GM18870 (cell line): ENCODE results near the gene ASS1.

Source experiments
- ATAC-seq: cut with Tn5 transposase; IDR thresholded peaks from one replicate; pipeline ENCODE4 v1.9.1; 2021; ENCODE audit warnings: moderate library complexity; ENCODE audit not compliant: unreplicated experiment

ASS1 gene

GRCh38 chr9:130451509-130452388, 7.0 kb downstream of the ASS1 start:
- no peak for ATAC-seq

DNA sequence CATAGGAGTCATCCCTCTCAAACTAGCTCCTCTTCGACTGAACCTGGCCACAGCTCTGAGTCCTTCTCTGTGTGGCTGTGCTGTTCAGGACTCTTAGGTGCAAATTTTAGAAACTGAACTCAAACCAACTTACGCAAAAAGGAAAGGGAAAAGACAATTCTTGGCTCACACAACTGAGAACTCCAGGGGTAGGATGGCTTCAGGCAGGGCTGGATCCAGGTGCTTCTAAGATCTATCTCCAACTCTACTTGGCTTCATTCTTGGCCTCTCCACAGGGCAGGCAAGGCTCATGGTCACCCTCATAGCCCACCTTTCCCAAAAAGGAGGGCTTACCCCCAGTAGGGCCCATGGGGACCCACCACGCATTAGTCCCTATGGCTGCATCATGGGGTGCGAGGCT, 8.1 kb downstream of the ASS1 start:
- no peak for ATAC-seq

- ATAC-seq, result no peak
Measured at GRCh38 chr9:130453487-130453886, 8.7 kb downstream of the ASS1 start.

DNA sequence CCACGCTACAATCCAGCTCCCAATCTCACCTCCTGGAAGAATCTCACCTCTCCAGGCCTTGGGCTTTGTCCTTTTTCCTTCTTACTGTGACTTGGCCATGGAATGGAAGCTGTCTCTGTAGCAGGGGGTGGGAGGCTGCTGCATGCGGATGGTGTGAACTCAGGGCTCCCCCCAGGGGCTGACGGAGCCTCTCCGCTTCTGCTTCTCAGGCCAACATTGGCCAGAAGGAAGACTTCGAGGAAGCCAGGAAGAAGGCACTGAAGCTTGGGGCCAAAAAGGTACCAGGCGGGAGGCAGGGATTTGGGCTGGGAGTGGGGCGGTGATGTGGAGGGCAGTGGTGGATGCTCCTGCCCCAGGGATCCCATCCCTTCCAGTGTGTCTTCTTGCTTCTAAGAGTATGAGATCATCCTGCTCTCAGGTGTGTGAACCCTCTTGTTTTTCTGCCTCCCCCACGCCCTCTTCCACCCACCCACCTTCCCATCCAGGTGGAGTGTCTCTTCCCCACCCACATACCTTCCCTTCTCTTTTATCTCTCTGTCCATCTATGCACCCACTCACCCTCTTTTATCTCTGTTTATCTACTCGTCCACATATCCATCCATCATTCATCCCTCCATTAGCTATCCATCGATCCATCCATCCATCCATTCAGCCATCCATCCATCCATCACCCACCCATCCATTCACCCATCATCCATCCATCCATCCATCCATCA, 9.5 kb downstream of the ASS1 start:
- ATAC-seq, result no peak

DNA sequence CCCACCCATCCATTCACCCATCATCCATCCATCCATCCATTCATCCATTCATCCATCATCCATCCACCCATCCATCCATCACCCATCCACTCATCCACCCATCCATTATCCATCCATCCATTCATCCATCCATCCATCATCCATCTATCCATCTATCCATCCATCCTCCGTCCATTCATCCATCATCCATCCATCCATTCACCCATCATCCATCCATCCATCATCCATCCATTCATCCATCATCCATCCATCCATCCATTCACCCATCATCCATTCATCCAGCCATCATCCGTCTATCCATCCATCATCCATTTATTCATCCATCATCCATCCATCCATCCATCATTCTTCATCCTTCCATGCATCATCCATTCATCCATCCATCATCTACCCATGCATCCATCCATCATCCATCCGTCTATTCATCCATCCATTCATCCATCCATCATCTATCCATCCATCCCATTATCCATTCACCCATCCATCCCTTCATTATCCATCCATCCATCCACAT, 10.1 kb downstream of the ASS1 start:
- ATAC-seq, result no peak

GRCh38 chr9:130458027-130458803, 13.5 kb downstream of the ASS1 start:
- no peak for ATAC-seq

DNA sequence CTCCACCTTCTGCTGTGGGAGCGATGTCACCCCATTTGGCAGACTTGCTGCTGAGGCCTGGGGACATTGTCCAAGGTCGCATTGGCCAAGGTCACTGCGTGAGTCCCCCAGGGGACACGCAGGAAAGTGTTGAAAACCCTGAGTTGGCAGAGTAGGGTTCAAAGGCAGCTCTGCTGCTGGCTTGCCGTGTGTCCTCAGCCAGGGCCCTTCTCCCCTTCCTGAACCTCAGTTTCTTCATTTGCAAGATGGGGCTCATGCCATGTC, 14.0 kb downstream of the ASS1 start:
- no peak for ATAC-seq

DNA sequence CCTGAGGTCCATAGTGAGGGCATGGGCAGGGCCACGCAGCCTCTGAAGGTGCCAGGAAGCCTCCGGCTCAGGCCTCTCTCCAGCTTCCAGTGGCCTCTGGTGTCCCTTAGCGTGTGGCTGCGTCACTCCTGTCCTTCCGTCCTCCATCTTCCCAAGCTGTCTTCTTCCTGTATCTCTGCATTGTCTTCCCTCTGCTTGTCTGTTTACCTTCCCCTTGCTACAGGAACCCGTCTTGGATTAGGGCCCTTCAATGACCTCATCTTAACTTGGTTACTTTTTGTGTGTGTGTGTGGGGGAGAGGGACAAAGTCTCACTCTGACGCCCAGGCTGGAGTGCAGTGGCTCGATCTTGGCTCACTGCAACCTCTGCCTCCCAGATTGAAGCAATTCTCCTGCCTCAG, 14.4 kb downstream of the ASS1 start:
- ATAC-seq, result no peak

GRCh38 chr9:130459941-130460669, 15.3 kb downstream of the ASS1 start:
- ATAC-seq, result no peak

- no peak for ATAC-seq
Measured at GRCh38 chr9:130461218-130461630, 16.5 kb downstream of the ASS1 start.

DNA sequence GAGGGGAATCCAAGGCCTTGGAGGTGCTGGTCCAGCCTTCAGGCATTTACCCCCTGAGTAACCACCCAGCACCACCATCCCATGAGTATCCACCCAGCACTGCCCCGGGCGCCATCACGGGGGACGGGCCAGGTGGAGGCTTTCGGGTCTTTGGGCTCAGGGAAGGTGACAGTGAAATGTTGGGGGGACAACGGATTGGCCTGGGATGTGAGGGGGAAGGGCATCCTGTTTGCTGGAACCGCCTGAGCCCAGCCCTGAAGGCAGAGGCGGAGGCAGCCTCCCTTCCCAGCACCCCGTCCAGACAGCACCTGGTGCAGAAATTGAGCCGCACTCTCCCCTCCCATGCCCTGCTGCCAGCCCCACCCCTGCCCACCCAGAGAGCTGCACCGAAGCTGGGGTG, 17.0 kb downstream of the ASS1 start:
- ATAC-seq, result no peak

DNA sequence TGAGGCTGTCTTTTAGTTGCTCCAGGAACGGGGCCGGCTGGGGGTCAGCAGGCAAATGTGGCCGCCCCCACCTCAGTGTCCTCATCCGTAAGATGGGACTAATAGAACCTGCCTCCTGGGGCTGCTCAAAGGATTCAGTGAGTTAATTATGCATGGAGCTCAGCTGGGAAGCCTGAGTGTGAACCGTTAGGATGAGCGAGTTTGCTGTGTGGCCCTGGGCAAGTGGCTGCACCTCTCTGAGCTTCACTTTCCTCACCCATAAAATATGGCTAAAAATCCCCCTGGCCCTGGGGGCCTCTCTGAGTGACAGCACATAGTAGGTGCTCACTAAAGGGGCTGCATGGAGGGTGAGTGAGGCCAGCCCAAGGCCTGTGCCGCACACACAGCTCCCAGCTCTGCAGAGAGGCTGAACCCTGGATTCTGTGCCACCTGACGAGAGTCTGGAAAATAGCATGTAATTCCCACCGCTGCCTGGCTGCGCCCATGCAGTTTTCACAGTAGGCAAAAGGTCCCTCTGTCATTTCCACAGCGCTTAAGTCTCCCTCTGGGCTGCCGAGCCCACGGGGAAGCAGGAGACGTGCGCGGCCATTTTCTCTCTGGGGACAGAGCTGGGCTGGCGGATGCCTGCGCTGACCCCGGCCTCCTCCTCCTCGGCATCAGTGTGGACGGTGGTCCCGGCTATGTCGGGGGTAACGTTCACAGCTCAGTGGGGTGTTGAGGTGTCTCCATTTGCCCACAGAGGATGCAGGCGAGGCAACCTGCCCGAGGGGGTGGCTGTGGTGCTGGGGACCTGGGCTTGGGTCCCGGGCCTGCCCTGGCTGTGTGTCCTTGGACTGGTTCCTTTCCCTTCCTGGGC, 18.2 kb downstream of the ASS1 start:
- no peak for ATAC-seq

DNA sequence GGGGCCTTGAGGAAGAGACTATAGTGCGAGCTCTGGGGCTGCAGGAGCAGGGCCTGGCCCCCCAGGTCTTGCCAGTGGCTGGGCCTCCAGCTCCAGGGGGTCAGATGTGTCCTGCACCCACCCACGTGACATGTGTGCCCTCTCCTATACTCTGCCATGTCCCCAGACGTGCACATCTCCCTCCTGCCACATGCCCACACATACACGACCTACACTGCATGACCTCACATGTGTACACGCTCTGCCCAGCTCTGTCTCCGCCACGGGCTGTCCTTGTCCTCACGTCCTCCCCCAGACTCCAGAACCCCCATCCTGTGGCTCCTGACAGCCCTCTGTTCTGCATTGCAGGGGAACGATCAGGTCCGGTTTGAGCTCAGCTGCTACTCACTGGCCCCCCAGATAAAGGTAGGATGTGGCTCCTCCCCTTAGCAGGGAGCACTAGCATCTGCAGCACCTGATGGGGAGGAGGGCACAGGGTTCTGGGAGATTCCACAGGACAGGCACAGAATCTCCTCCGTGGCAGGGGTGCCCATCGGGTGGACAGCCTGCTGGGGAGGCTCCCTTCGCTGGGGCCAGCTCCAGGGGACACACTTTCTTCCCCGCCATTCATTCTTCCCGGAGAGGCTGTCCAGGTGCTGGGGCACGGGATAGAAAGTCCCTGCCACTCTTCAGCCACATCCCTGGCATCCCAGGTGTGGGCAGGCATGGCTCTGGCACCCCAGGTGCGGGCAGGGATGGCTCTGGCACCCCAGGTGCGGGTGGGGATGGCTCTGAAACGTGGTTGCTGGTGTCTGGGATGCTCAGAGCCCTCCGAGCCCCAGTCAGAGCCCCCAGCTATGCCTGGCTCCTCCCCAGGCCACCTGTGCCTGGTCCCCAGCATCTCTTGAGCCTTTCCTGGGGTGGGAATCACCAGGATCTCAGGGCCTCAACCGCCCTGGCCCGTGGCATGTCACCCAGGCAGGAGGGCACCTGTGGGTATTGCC, 19.3 kb downstream of the ASS1 start:
- ATAC-seq, result no peak

- ATAC-seq, result no peak
Measured at GRCh38 chr9:130465383-130466096, 20.8 kb downstream of the ASS1 start.

- no peak for ATAC-seq
Measured at GRCh38 chr9:130466537-130467217, 21.9 kb downstream of the ASS1 start.

GRCh38 chr9:130467316-130467715, 22.6 kb downstream of the ASS1 start:
- ATAC-seq, result no peak

DNA sequence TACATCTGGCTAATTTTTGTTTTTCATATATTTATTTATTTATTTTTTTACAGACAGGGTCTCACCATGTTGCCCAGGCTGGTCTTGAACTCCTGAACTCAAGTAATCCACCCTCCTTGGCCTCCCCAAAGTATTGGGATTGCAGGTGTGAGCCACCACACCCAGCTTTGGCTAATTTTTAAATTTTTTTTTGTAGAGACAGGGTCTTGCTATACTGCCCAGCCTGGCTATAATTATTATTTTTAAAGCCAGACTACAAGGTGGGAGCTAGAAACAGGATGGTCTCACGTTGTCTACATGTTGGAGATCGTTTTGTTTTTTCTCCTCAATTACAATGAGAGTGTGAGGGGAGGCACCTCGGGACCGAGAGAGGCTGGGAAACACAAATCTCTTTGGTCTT, 23.8 kb downstream of the ASS1 start:
- no peak for ATAC-seq

DNA sequence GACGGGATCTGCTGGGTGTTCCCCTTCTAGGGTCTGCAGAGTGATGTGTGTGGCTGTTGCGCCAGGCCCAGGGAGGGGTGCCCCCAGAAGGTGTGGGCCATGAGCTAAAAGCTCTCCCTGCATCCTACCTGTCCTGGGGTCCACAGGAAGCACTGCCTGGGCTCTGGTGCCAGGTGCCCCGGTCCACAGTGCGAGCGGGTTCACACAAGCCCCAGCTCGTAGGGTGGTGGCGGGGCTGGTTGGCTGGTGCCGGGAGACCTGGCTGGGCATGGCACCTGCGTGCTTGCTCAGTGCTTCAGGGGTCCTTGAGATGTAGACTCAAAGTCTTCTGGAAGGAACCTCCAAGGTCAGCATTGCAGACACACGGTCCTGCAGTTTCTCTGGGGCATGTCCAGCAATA, 25.5 kb downstream of the ASS1 start:
- ATAC-seq, result no peak
